Gastroesophageal sphincter (tissue), 3 donors: ENCODE results near the gene NIP7.

Source experiments
- CTCF ChIP-seq, 4 experiments: fragments of 200-600 bp in 2 of 4; fragments of 450-650 bp in 2 of 4; sonication (generic) in 1 of 4; IDR thresholded peaks; one replicate each; pipeline ENCODE4 v1.5.1; 2017 to 2019; ENCODE audit warnings: antibody characterized with exemption in 4 of 4, mild to moderate bottlenecking in 2 of 4, moderate library complexity in 2 of 4
- POLR2A ChIP-seq, 2 donors: fragments of 450-650 bp; IDR thresholded peaks; one replicate each; pipeline ENCODE4 v1.6.1; 2017; ENCODE audit warnings: antibody characterized with exemption in 2 of 2, mild to moderate bottlenecking in 2 of 2, moderate library complexity in 1 of 2

DNA sequence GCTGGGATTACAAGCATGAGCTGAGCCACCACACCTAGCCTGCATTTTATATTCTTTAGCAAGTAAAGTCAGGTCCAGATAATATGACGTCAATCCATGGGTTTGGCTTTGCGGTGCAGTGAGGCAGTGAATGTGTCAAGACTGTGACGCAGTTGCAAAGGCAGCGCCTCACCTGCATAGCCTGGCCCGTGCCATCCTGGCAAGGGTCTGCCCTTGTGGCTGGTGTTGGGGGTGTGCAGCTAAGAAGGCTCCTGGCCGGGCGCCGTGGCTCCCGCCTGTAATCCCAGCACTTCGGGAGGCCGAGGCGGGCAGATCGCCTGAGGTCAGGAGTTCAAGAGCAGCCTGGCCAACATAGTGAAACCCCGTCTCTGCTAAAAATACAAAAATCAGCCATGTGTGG, 16.2 kb upstream of the NIP7 start:
- no peak for TF ChIP-seq CTCF (IDR thresholded peaks at IDR 0.05)
- no peak for TF ChIP-seq POLR2A (IDR thresholded peaks at IDR 0.05)
